GM21381 (cell line): ENCODE data around the gene MDM1.

Experiments used
- ATAC-seq: cut with Tn5 transposase; IDR thresholded peaks from one replicate; pipeline ENCODE4 v1.9.1; 2021; ENCODE audit warnings: mild to moderate bottlenecking, moderate library complexity; ENCODE audit not compliant: unreplicated experiment

Gene MDM1

GRCh38 chr12:68358532-68359485, 26.6 kb upstream of the MDM1 start:
- ATAC-seq, result peak; percentile 73

- ATAC-seq, result no peak
These were observed 24.8 kb upstream of the MDM1 start for GRCh38 chr12:68356986-68357385.

DNA sequence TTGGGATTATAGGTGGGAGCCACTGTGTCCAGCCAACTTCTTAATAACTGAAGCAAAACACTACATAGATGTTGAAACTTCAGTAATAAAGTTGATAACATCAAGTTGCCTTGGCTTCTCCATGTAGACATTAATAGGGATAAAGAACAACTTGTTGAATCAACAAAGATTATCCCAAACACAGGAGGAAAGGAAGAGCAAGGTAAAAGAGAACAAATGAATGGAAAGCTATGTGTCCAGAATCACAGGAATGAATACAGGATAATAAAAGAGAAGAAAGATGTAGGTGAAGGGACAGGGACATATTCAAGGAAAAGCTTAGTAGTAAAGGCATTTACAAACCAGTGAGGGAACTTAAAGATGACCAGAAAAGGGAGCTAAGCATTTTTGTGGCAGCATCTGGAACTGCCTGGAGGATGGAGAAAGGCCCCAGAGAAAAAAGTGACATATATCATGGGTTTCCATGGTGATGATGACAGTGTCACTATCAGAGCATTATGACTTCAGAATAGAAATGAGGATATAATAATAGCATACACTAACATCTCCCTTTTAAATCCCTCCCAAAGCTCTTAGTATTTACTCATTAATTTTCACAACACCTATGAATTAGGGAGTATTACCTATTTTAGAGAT, 24.0 kb upstream of the MDM1 start:
- no peak for ATAC-seq

GRCh38 chr12:68354977-68355541, 22.9 kb upstream of the MDM1 start:
- no peak for ATAC-seq

DNA sequence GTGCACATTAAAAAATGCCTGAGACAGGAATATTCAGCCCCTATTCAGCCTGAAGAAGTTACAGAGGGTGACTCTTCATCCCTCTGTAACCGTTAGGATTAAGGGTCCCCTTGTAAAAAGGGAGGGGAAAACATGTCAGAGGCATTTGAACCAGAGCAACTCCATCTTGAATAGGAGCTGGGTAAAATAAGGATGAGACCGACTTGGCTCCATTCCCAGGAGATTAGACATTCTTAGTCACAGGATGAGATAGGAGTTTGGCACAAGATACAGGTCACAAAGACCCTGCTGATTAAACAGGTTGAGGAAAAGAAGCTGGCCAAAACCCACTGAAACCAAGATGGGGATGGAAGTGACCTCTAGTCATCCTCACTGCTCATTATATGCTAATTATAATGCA, 19.9 kb upstream of the MDM1 start:
- ATAC-seq, result no peak

GRCh38 chr12:68350753-68351152, 18.6 kb upstream of the MDM1 start:
- no peak for ATAC-seq

GRCh38 chr12:68349921-68350606, 17.9 kb upstream of the MDM1 start:
- no peak for ATAC-seq

GRCh38 chr12:68349220-68349621, 17.1 kb upstream of the MDM1 start:
- no peak for ATAC-seq

GRCh38 chr12:68348419-68348818, 16.3 kb upstream of the MDM1 start:
- ATAC-seq, result no peak

- no peak for ATAC-seq
These were observed 13.6 kb upstream of the MDM1 start for GRCh38 chr12:68345763-68346162.

DNA sequence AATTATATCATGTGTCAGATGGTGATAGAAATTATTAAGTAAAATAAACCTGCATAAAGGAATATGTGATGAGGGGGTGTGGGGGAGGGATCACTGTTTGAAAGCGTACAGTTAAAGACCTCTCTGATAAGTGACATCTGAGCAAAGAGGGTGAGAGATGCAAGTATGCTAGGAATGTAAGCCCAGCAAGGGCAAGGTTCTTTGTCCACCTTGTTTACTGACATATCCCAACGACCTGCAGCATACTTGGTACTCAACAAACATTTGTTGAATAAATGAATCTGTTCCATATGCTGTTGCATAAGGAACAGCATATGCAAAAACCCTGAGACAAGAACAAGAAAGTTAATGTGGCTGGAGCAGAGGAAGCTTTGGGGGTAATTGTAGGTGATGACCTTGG, 12.0 kb upstream of the MDM1 start:
- no peak for ATAC-seq

- ATAC-seq, result no peak
These were observed 10.8 kb upstream of the MDM1 start for GRCh38 chr12:68342966-68343365.

- no peak for ATAC-seq
These were observed 9.7 kb upstream of the MDM1 start for GRCh38 chr12:68341822-68342221.

DNA sequence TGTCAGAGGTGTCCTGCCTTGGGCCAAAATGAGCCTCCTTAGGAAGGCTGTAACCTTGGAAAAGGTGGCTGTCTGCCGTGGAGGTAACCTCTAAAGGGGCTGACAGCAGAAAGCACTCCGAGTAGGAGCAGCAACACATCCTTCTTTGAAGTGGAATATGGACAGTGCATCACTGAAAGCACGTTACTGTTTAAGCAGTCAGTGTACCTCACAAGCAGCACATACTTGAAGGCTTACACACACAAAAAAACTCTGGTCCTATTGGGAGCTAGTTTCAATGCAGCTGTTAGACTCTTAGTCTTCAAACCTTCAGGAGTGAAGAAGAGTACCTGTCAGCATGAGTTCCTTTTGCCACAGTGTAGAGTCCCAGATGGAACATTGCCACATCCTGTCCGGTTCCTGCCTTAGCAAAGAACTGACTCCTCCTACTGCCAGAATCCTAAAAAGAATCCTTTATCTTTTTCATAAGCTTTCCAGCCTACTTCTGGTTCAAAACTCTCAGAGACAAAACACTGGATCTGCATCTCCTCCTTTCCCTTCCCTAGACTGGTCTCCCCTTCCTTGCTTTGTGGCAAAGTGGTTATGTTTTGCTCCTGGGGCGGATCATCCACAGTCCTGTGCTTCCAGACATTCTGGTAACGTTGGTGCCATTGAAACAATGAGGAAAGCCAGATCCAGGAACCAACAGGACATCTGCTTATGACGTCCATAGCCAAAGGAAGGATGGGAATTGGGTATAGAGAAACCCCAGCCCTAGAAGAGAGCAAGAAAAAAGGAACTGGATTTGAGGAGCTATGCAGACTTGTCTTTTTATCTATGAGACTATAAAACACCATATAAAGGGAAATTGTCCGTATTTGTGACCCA, 8.5 kb upstream of the MDM1 start:
- ATAC-seq, result no peak

DNA sequence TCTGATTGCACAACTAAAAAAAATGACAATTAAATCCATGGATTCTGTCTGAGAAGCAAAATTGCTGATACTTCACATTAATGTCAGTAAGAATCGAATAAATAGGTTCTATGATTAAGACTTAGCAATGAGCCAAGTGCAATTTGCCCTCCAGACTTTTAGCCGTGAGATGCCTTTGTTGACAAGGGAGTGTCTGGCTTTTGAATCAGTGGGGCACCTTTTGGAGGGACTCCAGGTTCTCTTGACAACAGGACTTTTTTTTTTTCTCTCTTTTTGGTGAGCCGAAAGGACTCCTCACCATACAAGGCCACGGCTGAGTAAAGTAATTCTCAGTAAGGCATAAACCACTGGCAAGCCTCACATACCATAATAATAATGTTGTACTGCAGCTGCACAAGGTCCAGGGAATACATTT, 4.7 kb upstream of the MDM1 start:
- ATAC-seq, result no peak

DNA sequence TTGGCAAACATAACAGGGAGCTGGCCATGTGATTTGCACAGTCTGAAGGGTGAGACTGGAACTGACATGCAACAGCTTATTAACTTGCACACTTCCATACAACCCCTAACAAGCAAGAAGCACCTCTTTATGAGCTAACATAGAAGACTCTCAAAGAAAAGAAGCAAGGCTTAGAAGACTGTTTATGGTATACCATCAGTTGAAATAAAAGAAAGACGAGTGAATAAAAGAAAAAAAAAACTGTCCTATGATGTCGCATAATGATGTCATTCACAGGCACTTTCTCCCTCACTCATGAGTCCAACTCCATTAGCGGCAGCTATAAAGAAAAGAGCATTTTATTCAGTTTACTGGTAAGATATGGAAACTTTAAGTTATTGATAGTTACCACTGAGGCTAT, 3.3 kb upstream of the MDM1 start:
- ATAC-seq, result no peak

DNA sequence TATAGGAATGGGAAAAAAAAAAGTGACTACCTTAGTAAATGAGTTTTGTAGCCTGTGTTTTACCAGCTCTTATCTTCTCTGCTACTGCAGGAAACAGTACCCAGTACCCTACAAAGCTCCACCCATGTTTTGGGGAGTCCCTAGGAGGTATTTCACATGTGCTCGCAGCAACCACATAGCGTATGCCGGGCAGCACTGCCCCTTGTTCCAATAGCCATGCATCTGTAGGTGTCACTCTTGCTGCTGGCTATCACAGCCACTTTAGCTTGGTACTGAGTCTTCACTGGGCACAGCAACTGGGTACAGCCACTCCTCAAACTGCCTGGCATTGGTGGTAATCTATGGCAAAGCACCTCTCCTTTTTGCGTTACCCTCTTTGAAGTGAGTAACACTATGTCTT, 2.0 kb upstream of the MDM1 start:
- no peak for ATAC-seq

DNA sequence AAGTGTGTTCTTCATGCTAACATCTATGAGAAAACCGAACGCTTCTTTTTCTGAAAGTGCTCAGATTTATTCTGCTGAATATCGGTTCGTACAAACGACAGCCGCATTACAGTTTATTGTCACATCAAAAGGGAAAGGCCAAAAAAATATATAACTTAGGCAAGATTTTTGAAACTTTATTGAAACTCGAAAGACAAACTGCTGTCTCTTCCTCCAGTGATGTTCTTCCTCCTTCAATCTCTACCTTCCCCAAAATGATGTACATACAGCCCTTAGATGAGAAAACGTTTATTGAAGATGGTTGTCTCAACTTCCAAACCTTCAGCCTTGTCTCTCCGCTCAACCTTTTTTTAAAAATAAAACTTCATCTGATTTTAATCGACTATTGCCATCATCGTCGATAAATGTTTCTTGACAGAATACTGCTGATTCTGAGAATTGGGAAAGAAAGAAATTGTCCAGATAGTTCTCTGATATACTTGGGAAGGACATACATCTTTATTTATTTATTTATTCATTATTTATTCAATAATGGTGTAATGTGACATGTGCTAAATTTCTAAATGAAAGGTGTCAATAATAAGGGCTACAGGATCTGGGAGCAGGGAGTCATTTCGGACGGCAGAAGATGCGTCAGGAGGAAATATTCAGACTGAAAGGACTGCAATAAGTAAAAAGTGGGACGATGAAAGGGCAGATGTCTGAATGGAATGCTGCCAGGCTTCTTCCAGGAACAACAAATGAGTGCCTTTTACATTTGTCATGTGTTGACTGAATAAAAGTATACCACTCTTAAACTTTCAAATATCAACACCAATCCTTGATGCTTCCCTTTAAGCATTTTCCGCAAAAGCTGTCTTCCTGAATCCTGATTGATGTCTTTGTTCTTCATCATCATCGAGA, 817 bp upstream of the MDM1 start:
- no peak for ATAC-seq

DNA sequence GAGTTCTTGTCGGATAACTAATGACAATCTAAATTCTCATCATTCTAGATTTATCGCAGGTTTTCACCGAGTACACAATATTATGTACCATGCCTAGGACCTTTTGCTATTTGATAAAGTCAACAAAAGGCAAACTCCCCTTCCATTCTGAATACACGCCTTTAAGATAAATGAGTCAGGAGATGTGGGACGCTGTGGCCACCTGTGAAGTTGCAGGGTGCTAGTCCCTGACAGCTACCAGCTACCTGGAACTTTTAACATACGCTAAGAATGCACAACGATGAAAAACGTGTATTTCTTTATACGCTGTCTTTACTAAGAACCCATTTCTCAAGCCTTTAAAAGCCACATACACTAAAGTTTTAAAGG, 678 bp downstream of the MDM1 start:
- ATAC-seq, result no peak

GRCh38 chr12:68327896-68328295, 4.3 kb downstream of the MDM1 start:
- ATAC-seq, result no peak
